Epithelial cell of umbilical artery (primary cell): ENCODE measurements around the gene JHY. TPM values are rescaled to one million over a fixed set of nuclear protein-coding genes. Genes with fewer than 3 reads are reported as not detected.

ENCODE experiments used
- total RNA-seq: library from RNA; depleted of rRNA; stranded (reverse); fragments of >200 nt; gene quantifications from 2 replicates; pipeline ENCODE4 v1.2.3, GENCODE V29; 2014

The JHY gene
- 0.65 and 1.2 TPM in 2 replicates for total RNA-seq

DNA sequence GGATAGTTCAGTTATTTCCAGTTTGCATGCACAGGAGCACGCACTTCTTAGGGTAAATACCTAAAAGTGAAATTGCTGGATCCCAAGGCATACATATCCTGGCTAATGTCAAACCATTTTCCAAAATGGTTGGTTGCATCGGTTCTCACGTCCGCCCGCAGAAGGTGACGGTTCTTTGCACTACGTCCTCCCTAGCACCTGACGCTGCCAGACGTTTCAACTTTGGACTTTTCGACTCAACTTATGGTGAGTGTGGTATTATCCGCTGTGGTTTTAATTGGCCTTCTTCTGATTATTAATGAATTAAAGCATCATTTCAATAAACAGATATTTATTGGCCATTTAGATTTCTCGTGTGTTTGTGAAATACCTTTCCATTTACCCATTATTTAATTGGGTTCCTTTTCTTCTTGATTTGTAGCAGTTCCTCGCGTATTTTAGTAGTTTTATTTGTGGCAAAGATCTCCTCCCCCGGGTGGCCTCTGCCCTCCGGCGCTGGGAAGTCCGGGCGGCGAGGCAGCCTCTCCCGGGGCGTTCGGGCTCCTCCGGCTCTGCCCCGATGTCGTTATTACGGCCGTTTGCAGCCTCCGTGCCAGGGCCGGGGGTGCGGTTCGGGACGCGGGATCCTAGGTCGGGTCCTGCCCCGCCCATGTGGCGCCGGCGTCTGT, at the start of gene JHY:
TSS of gene JHY (plus strand) at position 571 of the 668 bp plus-strand sequence. CDS start 3,091 bp downstream, outside the sequence.

DNA sequence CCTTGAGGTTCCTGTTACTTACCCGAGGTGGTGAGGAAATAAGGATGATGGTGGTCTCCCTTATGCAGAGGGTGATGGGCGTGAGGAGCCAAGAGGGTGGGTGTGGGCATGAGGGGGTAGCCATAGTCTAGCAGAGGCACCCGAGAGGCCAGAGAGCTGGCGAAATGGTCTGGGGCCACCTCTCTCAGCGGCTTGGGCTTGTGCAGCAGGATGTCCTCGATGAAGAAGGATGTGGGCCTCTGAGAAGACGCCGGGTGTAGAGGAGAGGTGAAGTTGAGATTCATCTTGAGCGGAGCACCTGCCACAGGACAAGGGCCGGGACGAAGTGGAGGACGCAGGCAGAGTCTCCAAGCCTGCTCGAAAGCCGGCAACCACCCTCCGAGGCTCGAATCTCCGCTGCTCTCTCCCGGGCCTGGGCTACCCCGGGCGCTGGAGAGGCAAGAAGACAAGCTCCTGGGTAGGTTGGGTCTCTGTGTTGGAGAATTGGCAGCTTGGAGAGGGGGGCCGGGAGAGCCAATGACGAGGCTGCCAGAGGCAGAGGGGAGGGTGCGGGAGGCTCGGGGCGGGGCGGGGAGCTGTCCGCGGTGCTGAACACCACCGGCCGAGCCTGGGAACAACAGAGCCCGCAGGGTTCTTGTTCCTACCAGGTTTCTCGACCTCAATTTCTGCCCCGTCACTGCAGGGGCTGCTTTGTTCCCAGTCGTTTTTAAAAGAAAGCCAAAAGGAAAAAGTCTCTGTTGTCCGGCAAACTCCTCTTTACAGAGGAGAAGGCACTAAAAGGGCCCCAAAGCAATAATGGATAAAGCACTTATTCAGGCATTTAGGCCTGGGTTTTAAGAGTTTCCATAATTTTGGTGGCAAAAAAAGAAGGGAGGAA, 99.1 kb downstream of the JHY start, which contains the start of gene BSX:
TSS of gene BSX (minus strand) at position 447 of the 877 bp plus-strand sequence. CDS start at position 284, 163 bp downstream.

Other genes with a start within 250 kb of the JHY start
- gene UBASH3B, start 227.0 kb upstream of the JHY start, total RNA-seq: 12.7 and 16.9 TPM in 2 replicates
- not detected in 2 replicates for gene CRTAM, start 44.3 kb upstream of the JHY start, total RNA-seq
- not detected in 2 replicates for gene BSX, start 99.1 kb downstream of the JHY start, total RNA-seq
- 1,781 and 2,607 TPM in 2 replicates for gene HSPA8, start 179.4 kb downstream of the JHY start, total RNA-seq